Astrocyte of the cerebellum (primary cell): ENCODE results near the gene EFNB1.

Experiments used
- DNase-seq: peaks from one replicate; pipeline ENCODE4 v3.0.0-alpha.2; 2011; ENCODE audit warnings: low read depth
- H3K4me3 ChIP-seq: 2 replicates; pipeline ENCODE4 v1.5.1; 2011; ENCODE audit warnings: mild to moderate bottlenecking, low read depth, low read length, moderate library complexity
- CTCF ChIP-seq: IDR thresholded peaks from 2 replicates; pipeline ENCODE4 v1.5.1; 2012; ENCODE audit warnings: low read length, low read depth, moderate library complexity, mild to moderate bottlenecking; ENCODE audit errors: missing control alignments
- in situ Hi-C: cut with HindIII; loops from 2 replicates; pipeline ENCODE4 v1.10.0; 2017; ENCODE audit warnings: low sequenced_read_pairs

EFNB1 gene

GRCh38 chrX:68832516-68833447 lies 4.0 kb downstream of the EFNB1 start:
- in situ Hi-C loops = no loop called here
- no peak for TF ChIP-seq CTCF
- no peak for DNase-seq
- H3K4me3 ChIP-seq = peak overlapping the region; percentile 69

- in situ Hi-C loops = no loop called here
- no peak for TF ChIP-seq CTCF
- DNase-seq = no peak
- H3K4me3 ChIP-seq = no peak overlapping the region
These were observed 4.6 kb downstream of the EFNB1 start for GRCh38 chrX:68833448-68833805.

GRCh38 chrX:68833855-68834331 lies 5.1 kb downstream of the EFNB1 start:
- in situ Hi-C loops = no loop called here
- TF ChIP-seq CTCF = no peak
- H3K4me3 ChIP-seq = no peak overlapping the region
- DNase-seq = no peak

- TF ChIP-seq CTCF = no peak
- in situ Hi-C loops = no loop called here
- DNase-seq = no peak
- no peak overlapping the region for H3K4me3 ChIP-seq
These were observed 5.7 kb downstream of the EFNB1 start for GRCh38 chrX:68834371-68835103.

- no peak for DNase-seq
- no peak for TF ChIP-seq CTCF
- in situ Hi-C loops = no loop called here
- no peak overlapping the region for H3K4me3 ChIP-seq
These were observed 6.3 kb downstream of the EFNB1 start for GRCh38 chrX:68835104-68835442.

GRCh38 chrX:68835468-68835867 lies 6.6 kb downstream of the EFNB1 start:
- DNase-seq = no peak
- in situ Hi-C loops = no loop called here
- TF ChIP-seq CTCF = no peak
- H3K4me3 ChIP-seq = no peak overlapping the region
